ENCODE results near the gene RALGPS1. TPM values are rescaled to one million over a fixed set of nuclear protein-coding genes. Genes with fewer than 3 reads are reported as not detected.

Gene RALGPS1
- total RNA-seq, 1 donor from 2014 or later, result 86.6 TPM

GRCh38 chr9:126956917-126957686 lies 42.5 kb downstream of the RALGPS1 start:
- DNase-seq, result no peak

- DNase-seq, result no peak
These were observed 43.1 kb downstream of the RALGPS1 start for GRCh38 chr9:126957687-126958053.

- DNase-seq, result no peak
These were observed 44.8 kb downstream of the RALGPS1 start for GRCh38 chr9:126959336-126959735.

- DNase-seq, result no peak
These were observed 45.3 kb downstream of the RALGPS1 start for GRCh38 chr9:126959917-126960316.

GRCh38 chr9:126962336-126962735 lies 47.8 kb downstream of the RALGPS1 start:
- no peak for DNase-seq

- no peak for DNase-seq
These were observed 50.5 kb downstream of the RALGPS1 start for GRCh38 chr9:126965077-126965476.

- DNase-seq, result peak; percentile 18
These were observed 51.2 kb downstream of the RALGPS1 start for GRCh38 chr9:126965541-126966428.

GRCh38 chr9:126971261-126971660 lies 56.7 kb downstream of the RALGPS1 start:
- DNase-seq, result no peak

- DNase-seq, result no peak
These were observed 59.3 kb downstream of the RALGPS1 start for GRCh38 chr9:126973651-126974529.

GRCh38 chr9:126974594-126974993 lies 60.0 kb downstream of the RALGPS1 start:
- no peak for DNase-seq

GRCh38 chr9:126975327-126976220 lies 61.0 kb downstream of the RALGPS1 start:
- no peak for DNase-seq

- DNase-seq, result no peak
These were observed 64.9 kb downstream of the RALGPS1 start for GRCh38 chr9:126979461-126979860.

GRCh38 chr9:126980231-126980630 lies 65.6 kb downstream of the RALGPS1 start:
- no peak for DNase-seq

GRCh38 chr9:126981218-126981617 lies 66.6 kb downstream of the RALGPS1 start:
- DNase-seq, result no peak

GRCh38 chr9:126982215-126983002 lies 67.8 kb downstream of the RALGPS1 start:
- no peak for DNase-seq

GRCh38 chr9:126983767-126984166 lies 69.2 kb downstream of the RALGPS1 start:
- no peak for DNase-seq

- no peak for DNase-seq
These were observed 70.4 kb downstream of the RALGPS1 start for GRCh38 chr9:126984969-126985368.

- no peak for DNase-seq
These were observed 71.4 kb downstream of the RALGPS1 start for GRCh38 chr9:126985870-126986498.

GRCh38 chr9:126986506-126986951 lies 71.9 kb downstream of the RALGPS1 start:
- no peak for DNase-seq

GRCh38 chr9:126988857-126989256 lies 74.3 kb downstream of the RALGPS1 start:
- no peak for DNase-seq
